Spleen (tissue), 11 donors: Measurements from ENCODE around the gene RASSF3. TPM values are rescaled to one million over a fixed set of nuclear protein-coding genes. Genes with fewer than 3 reads are reported as not detected.

ENCODE experiments used
- DNase-seq: peaks from one replicate; pipeline ENCODE4 v3.0.0-alpha.2; 2020
- H3K27ac ChIP-seq, 8 donors: fragments of 200-600 bp; sonication (generic) in 7 of 8; 1 replicate in 4 of 8; 2 replicates in 4 of 8; pipeline versions ENCODE4 v1.5.0 to v1.8.0; 2016 to 2021; ENCODE audit warnings: inconsistent platforms in 4 of 8, mild to moderate bottlenecking in 4 of 8, moderate library complexity in 1 of 8
- H3K27me3 ChIP-seq, 7 donors: fragments of 200-600 bp; sonication (generic) in 6 of 7; replicated peaks in 1 of 7; 1 replicate in 4 of 7; 2 replicates in 3 of 7; pipeline versions ENCODE4 v1.5.0 to v1.8.0; 2016 to 2021; ENCODE audit warnings: inconsistent platforms in 3 of 7, mild to moderate bottlenecking in 1 of 7
- H3K36me3 ChIP-seq, 6 donors: fragments of 200-600 bp; sonication (generic) in 5 of 6; 1 replicate in 4 of 6; 2 replicates in 2 of 6; pipeline versions ENCODE4 v1.5.0 to v1.8.0; 2016 to 2021; ENCODE audit warnings: inconsistent platforms in 2 of 6
- H3K4me1 ChIP-seq, 6 donors: fragments of 200-600 bp; sonication (generic) in 5 of 6; 1 replicate in 3 of 6; 2 replicates in 3 of 6; pipeline versions ENCODE4 v1.5.0 to v1.8.0; 2016 to 2021; ENCODE audit warnings: inconsistent platforms in 3 of 6
- H3K4me3 ChIP-seq, 8 donors: fragments of 200-600 bp; sonication (generic) in 7 of 8; 1 replicate in 4 of 8; 2 replicates in 4 of 8; pipeline versions ENCODE4 v1.5.0 to v1.8.0; 2016 to 2021; ENCODE audit warnings: inconsistent platforms in 4 of 8, mild to moderate bottlenecking in 4 of 8, moderate library complexity in 2 of 8
- H3K9me3 ChIP-seq, 8 donors: fragments of 200-600 bp; sonication (generic) in 7 of 8; 1 replicate in 4 of 8; 2 replicates in 4 of 8; pipeline versions ENCODE4 v1.5.0 to v1.8.0; 2016 to 2021; ENCODE audit warnings: inconsistent platforms in 4 of 8
- POLR2A ChIP-seq, 3 donors: fragments of 450-650 bp; IDR thresholded peaks; one replicate each; pipeline ENCODE4 v1.5.1; 2017; ENCODE audit warnings: antibody characterized with exemption in 3 of 3, mild to moderate bottlenecking in 1 of 3
- POLR2AphosphoS5 ChIP-seq, 3 donors: sonication (generic); formaldehyde crosslinking; IDR thresholded peaks; one replicate each; pipeline ENCODE4 v1.5.1; 2017; ENCODE audit warnings: antibody characterized with exemption in 3 of 3
- WGBS, 5 donors: extraction: QIAGEN DNeasy Blood & Tissue Kit in 3 of 5; methylation state at CpG; one replicate each; pipeline versions ENCODE4 v1.1.5 to v1.1.7; 2013 to 2018; 5-methylcytosine and 5-hydroxymethylcytosine counted together
- intact Hi-C: fragments of 100-400 bp; cut with DNase I; formaldehyde crosslinking; loops from one replicate; pipeline ENCODE4 v1.15.0; 2023; ENCODE audit warnings: low total_unique reads
- polyA plus RNA-seq, 3 donors: library from polyadenylated mRNA; stranded (reverse); fragments of 200-250 nt; gene quantifications; one replicate each; pipeline ENCODE4 v1.2.1, GENCODE V29; 2013
- total RNA-seq, 7 donors: library from RNA; depleted of rRNA in 3 of 7; stranded (reverse); fragments of >200 nt in 3 of 7; fragmentation: NEBNext Ultra II Directional in 4 of 7; extraction: Animal tissue kit (Norgen Biotek cat#: 25700) in 4 of 7; gene quantifications; one replicate each; pipeline versions ENCODE4 v1.1.0 to v1.2.1, GENCODE V29; 2016 to 2021
- TF ChIP-seq, protein P1 (sequence below), 11 experiments: fragments of 200-600 bp in 7 of 11; fragments of 450-650 bp in 4 of 11; sonication (generic) in 4 of 11; IDR thresholded peaks in 8 of 11; conservative IDR thresholded peaks in 3 of 11; 1 replicate in 7 of 11; 2 replicates in 4 of 11; pipeline versions ENCODE4 v1.4.0 to v1.8.0; 2016 to 2021; ENCODE audit warnings: antibody characterized with exemption in 11 of 11, inconsistent platforms in 4 of 11, mild to moderate bottlenecking in 1 of 11
- donor health status: healthy with polysubstance abuse.
- donor health status: DM: no; HTN: no; CAD: no; lungs with moderate emphysema.
- donor health status: DM: no; HTN: no; CAD: no.
- donor health status: Bipolar disorder and iron deficiency.
- donor health status: healthy.
- donor health status: DM: no; HTN: no; CAD: no.
- donor health status: DM: yes; HTN: yes; CAD: no.

RASSF3 gene
- total and polyA plus RNA-seq, 10 donors = 31.0 to 120 (median 91.0) TPM

DNA sequence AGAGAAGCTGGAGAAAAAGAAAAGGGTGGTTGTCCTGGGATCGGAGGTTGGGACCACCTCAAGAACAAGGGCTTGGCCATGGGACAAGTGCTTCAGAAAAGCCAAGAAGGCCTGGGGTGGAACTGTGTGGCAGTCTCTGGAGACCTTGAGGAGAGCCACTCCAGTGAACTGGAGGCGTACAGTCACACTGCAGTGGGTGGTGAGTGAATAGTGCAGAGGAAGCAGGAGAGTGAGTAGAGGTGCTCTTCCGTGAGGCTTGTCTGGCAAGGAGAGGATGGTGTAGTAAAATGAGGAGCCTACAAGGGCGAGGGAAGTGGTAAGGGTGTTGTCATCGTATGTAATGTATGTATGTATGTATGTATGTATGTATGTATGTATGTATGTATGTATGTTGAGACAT lies 20.9 kb downstream of the RASSF3 start:
- peak overlapping the region in 2 of 8 donors; percentile 22 to 25 for H3K27ac ChIP-seq
- peaks cover 24 to 100% (median 79%) of the 10 kb centered on the region in 6 donors for H3K4me1 ChIP-seq
- peaks cover 0 to 9% (median 0%) of the 10 kb centered on the region in 8 donors for H3K9me3 ChIP-seq
- H3K4me3 ChIP-seq = no peak overlapping the region
- H3K27me3 ChIP-seq = no peaks in the 10 kb centered on the region
- peak in 1 of 3 donors; percentile 35 for TF ChIP-seq POLR2AphosphoS5 (IDR thresholded peaks at IDR 0.05)
- TF ChIP-seq, protein P1, sequence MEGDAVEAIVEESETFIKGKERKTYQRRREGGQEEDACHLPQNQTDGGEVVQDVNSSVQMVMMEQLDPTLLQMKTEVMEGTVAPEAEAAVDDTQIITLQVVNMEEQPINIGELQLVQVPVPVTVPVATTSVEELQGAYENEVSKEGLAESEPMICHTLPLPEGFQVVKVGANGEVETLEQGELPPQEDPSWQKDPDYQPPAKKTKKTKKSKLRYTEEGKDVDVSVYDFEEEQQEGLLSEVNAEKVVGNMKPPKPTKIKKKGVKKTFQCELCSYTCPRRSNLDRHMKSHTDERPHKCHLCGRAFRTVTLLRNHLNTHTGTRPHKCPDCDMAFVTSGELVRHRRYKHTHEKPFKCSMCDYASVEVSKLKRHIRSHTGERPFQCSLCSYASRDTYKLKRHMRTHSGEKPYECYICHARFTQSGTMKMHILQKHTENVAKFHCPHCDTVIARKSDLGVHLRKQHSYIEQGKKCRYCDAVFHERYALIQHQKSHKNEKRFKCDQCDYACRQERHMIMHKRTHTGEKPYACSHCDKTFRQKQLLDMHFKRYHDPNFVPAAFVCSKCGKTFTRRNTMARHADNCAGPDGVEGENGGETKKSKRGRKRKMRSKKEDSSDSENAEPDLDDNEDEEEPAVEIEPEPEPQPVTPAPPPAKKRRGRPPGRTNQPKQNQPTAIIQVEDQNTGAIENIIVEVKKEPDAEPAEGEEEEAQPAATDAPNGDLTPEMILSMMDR (IDR thresholded peaks at IDR 0.05 in 8 of 11, conservative IDR thresholded peaks at IDR 0.05 in 3 of 11) = no peak
- no peak for DNase-seq
- peaks cover 0 to 36% (median 0%) of the 10 kb centered on the region in 6 donors for H3K36me3 ChIP-seq
- intact Hi-C loops = no loop called here
- 58 to 80% (median 76%) methylated on average over 5 of the region's 5 CpGs for WGBS, 5 donors

- no peak for DNase-seq
- Histone ChIP-seq H3K36me3 (peaks cover 0 to 42% (median 0%) of the 10 kb centered on the region in 6 donors), H3K4me1 (peaks cover 12 to 100% (median 75%) of the 10 kb centered on the region in 6 donors), H3K27ac (peak overlapping the region in 3 of 8 donors; percentile 16 to 59 (median 34)), H3K9me3 (peaks cover 0 to 9% (median 0%) of the 10 kb centered on the region in 8 donors), H3K27me3 (no peaks in the 10 kb centered on the region), H3K4me3 (no peak overlapping the region)
- no peak for TF ChIP-seq POLR2AphosphoS5 (IDR thresholded peaks at IDR 0.05)
- intact Hi-C loops = no loop called here
- 83 to 91% (median 87%) methylated on average over 5 of the region's 5 CpGs for WGBS, 5 donors
These were observed 23.0 kb downstream of the RASSF3 start for GRCh38 chr12:64633011-64633939.

GRCh38 chr12:64633940-64634337 lies 23.6 kb downstream of the RASSF3 start:
- Histone ChIP-seq H3K27me3 (no peaks in the 10 kb centered on the region), H3K27ac (peak overlapping the region in 3 of 8 donors; percentile 16 to 59 (median 34)), H3K4me1 (peaks cover 12 to 100% (median 75%) of the 10 kb centered on the region in 6 donors), H3K9me3 (peaks cover 0 to 9% (median 0%) of the 10 kb centered on the region in 8 donors), H3K36me3 (peaks cover 0 to 40% (median 0%) of the 10 kb centered on the region in 6 donors), H3K4me3 (no peak overlapping the region)
- no peak for DNase-seq
- TF ChIP-seq, protein P1 (IDR thresholded peaks at IDR 0.05 in 8 of 11, conservative IDR thresholded peaks at IDR 0.05 in 3 of 11) = no peak
- TF ChIP-seq POLR2AphosphoS5 (IDR thresholded peaks at IDR 0.05) (no peak), POLR2A (IDR thresholded peaks at IDR 0.05) (no peak)
- intact Hi-C loops = no loop called here

DNA sequence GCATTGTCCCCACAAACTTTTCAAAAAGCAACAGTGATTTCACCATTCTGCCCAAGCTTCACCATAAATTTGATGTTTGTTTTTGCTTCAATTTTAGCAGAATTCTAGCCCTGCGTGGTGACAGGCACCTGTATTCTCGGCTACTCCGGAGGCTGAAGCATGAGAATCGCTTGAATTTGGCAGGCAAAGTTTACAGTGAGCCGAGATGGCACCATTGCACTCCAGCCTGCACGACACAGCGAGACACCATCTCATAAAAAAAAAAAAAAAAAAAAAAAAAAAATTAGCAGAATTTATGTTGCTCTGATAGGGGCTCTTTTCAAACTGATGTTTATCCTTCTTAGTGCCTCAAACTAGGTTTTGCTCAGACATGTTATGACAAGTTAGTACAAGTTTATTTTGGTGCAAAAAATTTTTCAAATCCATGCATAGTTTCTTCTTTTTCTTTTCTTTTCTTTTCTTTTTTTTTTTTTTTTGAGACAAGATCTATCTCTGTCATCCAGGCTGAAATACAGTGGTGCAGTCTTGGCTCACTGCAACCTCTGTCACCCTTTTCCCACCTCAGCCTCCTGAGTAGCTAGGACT lies 24.3 kb downstream of the RASSF3 start:
- Histone ChIP-seq H3K4me3 (no peak overlapping the region), H3K4me1 (peaks cover 14 to 100% (median 79%) of the 10 kb centered on the region in 6 donors), H3K27me3 (no peaks in the 10 kb centered on the region), H3K27ac (peak overlapping the region in 3 of 8 donors; percentile 16 to 59 (median 34)), H3K36me3 (peaks cover 0 to 33% (median 0%) of the 10 kb centered on the region in 6 donors), H3K9me3 (peaks cover 0 to 9% (median 0%) of the 10 kb centered on the region in 8 donors)
- DNase-seq = no peak
- WGBS, 5 donors = 89 to 92% (median 91%) methylated on average over 7 of the region's 7 CpGs
- TF ChIP-seq POLR2A (IDR thresholded peaks at IDR 0.05) (no peak), POLR2AphosphoS5 (IDR thresholded peaks at IDR 0.05) (no peak)
- TF ChIP-seq, protein P1 (IDR thresholded peaks at IDR 0.05 in 8 of 11, conservative IDR thresholded peaks at IDR 0.05 in 3 of 11) = no peak
- intact Hi-C loops = no loop called here
